Measurements from ENCODE around the gene SUMO1.

The SUMO1 gene

GRCh38 chr2:202196727-202197126, 41.7 kb downstream of the SUMO1 start:
- no peak for DNase-seq

GRCh38 chr2:202194418-202194817, 44.0 kb downstream of the SUMO1 start:
- no peak for DNase-seq

- DNase-seq, result no peak
Observed at GRCh38 chr2:202193881-202194353, 44.5 kb downstream of the SUMO1 start.

- DNase-seq, result no peak
Observed at GRCh38 chr2:202193305-202193704, 45.1 kb downstream of the SUMO1 start.

GRCh38 chr2:202187570-202187969, 50.8 kb downstream of the SUMO1 start:
- DNase-seq, result no peak

GRCh38 chr2:202186641-202187202, 51.7 kb downstream of the SUMO1 start:
- no peak for DNase-seq

- DNase-seq, result no peak
Observed at GRCh38 chr2:202185156-202185555, 53.2 kb downstream of the SUMO1 start.

GRCh38 chr2:202184557-202184956, 53.8 kb downstream of the SUMO1 start:
- DNase-seq, result no peak

- no peak for DNase-seq
Observed at GRCh38 chr2:202178346-202178958, 59.9 kb downstream of the SUMO1 start.

GRCh38 chr2:202172439-202173211, 65.8 kb downstream of the SUMO1 start:
- no peak for DNase-seq

- DNase-seq, result peak; percentile 37
Observed at GRCh38 chr2:202171241-202171825, 67.1 kb downstream of the SUMO1 start.

GRCh38 chr2:202169832-202170424, 68.5 kb downstream of the SUMO1 start:
- DNase-seq, result no peak

- DNase-seq, result no peak
Observed at GRCh38 chr2:202169131-202169530, 69.3 kb downstream of the SUMO1 start.

GRCh38 chr2:202165945-202166344, 72.5 kb downstream of the SUMO1 start:
- no peak for DNase-seq

GRCh38 chr2:202165208-202165607, 73.2 kb downstream of the SUMO1 start:
- DNase-seq, result no peak

GRCh38 chr2:202164411-202164810, 74.0 kb downstream of the SUMO1 start:
- DNase-seq, result no peak

- no peak for DNase-seq
Observed at GRCh38 chr2:202161151-202161835, 77.1 kb downstream of the SUMO1 start.

GRCh38 chr2:202158796-202159195, 79.6 kb downstream of the SUMO1 start:
- DNase-seq, result no peak

- no peak for DNase-seq
Observed at GRCh38 chr2:202157211-202157990, 81.0 kb downstream of the SUMO1 start.

Measured in NCI-H510A (cell line).